ENCODE results near the gene KCNIP4. TPM values are rescaled to one million over a fixed set of nuclear protein-coding genes. Genes with fewer than 3 reads are reported as not detected.

The KCNIP4 gene
- total and polyA plus RNA-seq, 2 of the 8 experiments (the other 6 are each of a cell fraction or from before 2014, with no cell fraction given), result 0.06 TPM; not detected in 1

DNA sequence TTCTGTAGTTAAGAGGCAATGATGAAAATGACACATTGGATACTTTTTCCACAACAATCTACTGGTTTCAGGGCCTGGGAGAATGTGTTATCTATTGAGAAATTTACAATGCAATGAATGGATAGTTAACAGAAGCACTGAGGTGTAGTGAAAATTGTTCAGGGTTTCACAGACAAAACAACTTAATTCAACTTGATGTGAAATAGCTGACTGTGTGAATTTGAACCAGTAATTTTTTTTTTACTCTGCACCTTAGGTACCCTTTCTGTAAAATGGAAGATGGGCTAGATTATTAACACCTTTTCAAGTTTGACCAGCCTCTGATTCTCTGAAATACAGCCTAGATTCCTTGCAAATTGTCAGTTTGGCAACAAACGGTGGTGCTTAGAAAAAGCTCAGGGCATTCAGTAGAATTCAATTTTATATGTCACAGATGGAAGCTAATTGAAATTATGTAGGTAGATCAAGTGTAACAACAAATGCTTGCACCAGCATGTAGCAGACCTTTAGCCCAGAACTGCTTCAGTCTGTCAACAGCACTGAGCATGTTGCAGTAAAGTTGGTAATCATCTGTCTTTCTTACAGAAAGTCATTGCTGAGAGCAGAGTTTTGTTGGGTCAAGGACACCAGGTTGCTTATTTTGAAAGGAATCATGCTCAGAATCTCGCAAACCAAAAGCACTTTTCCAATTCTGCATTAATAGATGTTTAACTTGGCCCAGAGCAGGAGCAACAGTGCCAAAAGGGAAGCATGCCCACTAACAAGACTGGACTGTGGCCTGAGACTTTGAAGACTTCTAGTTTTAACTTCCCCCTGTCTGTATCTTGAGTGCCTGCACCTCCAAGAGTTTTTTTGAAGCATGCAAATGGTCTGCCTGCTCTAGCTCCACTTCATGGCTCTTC is 721.7 kb downstream of the KCNIP4 start:
- Histone ChIP-seq H4K20me1 (replicated peaks in 1 of 2; ENCODE audit: control insufficient read depth in 1 of 2, insufficient read depth in 2 of 2, low read length in 2 of 2) (no peaks in the 10 kb centered on the region), H2BK120ac (replicated peaks; ENCODE audit: low read depth, low read length) (no peak overlapping the region), H4K91ac (replicated peaks; ENCODE audit: insufficient read length, low read length) (no peak overlapping the region), H2AFZ (ENCODE audit: low read length) (0 out of 2 replicates have a peak overlapping the region, but pooled peaks have one; percentile 15), H2BK20ac (ENCODE audit: low read length) (no peak overlapping the region), H3K14ac (ENCODE audit: insufficient read length) (no peak overlapping the region), H2BK12ac (ENCODE audit: low read depth, low read length) (no peak overlapping the region), H3K27ac (ENCODE audit: low read depth, low read length) (no peak overlapping the region), H4K5ac (ENCODE audit: insufficient read length, low read depth, low read length) (no peak overlapping the region), H2AK5ac (ENCODE audit: low read depth, low read length) (no peak overlapping the region), H4K8ac (ENCODE audit: extremely low read depth, insufficient read depth, low read length) (no peak overlapping the region), H3K4me2 (ENCODE audit: insufficient read depth in 1 of 2, low read depth in 2 of 2, low read length in 2 of 2) (no peak overlapping the region), H3K4me1 (replicated peaks in 1 of 4; ENCODE audit: control insufficient read depth in 3 of 4, insufficient read depth in 4 of 4, low read length in 3 of 4) (no peaks in the 10 kb centered on the region), H3K9ac (replicated peaks in 1 of 4; ENCODE audit: extremely low read depth in 1 of 4, low read depth in 3 of 4, low read length in 3 of 4) (no peak overlapping the region), H3K18ac (ENCODE audit: extremely low read depth, low read length) (no peak overlapping the region), H3K79me2 (ENCODE audit: control insufficient read depth in 1 of 2, insufficient read depth in 2 of 2, low read length in 2 of 2) (no peaks in the 10 kb centered on the region), H3K23me2 (ENCODE audit: low read depth, low read length) (no peaks in the 10 kb centered on the region), H3K4me3 (ENCODE audit: extremely low read depth in 1 of 4, insufficient read depth in 2 of 4, low read depth in 3 of 4, low read length in 4 of 4) (no peak overlapping the region), H2BK5ac (ENCODE audit: low read depth, low read length) (no peak overlapping the region), H3K4ac (replicated peaks; ENCODE audit: insufficient read length, low read depth, low read length) (no peak overlapping the region), H2BK15ac (ENCODE audit: low read length) (no peak overlapping the region), H3K9me3 (ENCODE audit: insufficient read depth in 2 of 2, low read depth in 1 of 2, low read length in 1 of 2) (no peaks in the 10 kb centered on the region; a peak in 1 of 4 replicates), H3K36me3 (ENCODE audit: control insufficient read depth in 2 of 4, insufficient read depth in 4 of 4, low read length in 3 of 4) (no peaks in the 10 kb centered on the region), H3K79me1 (ENCODE audit: low read depth, low read length) (no peaks in the 10 kb centered on the region), H3K56ac (replicated peaks; ENCODE audit: insufficient read length, low read depth, low read length) (no peak overlapping the region), H3K27me3 (replicated peaks in 1 of 4; ENCODE audit: control insufficient read depth in 3 of 4, extremely low read depth in 1 of 4, insufficient read depth in 3 of 4, low read length in 3 of 4) (no peaks in the 10 kb centered on the region), H3K23ac (ENCODE audit: insufficient read length) (no peak overlapping the region)
- ChIA-PET POLR2A (ENCODE audit: partially characterized antibody) (no interaction called here), CTCF (ENCODE audit: partially characterized antibody) (no interaction called here)
- WGBS, 2 experiments (ENCODE audit: extremely low coverage in 1 of 2, insufficient coverage in 1 of 2, insufficient read length in 1 of 2, insufficient replicate concordance in 2 of 2, low coverage in 1 of 2, low lambda C conversion rate in 2 of 2, missing lambda C conversion rate in 1 of 2), result 90% methylated on average over 2 of the region's 2 CpGs; no CpG with 5 or more reads in 1 of the 2 experiments
- FAIRE-seq, result no peak
- no peak for DNase-seq (ENCODE audit: low read depth in 1 of 2, low spot score in 2 of 2)
- TF ChIP-seq RXRA (IDR thresholded peaks at IDR 0.05; ENCODE audit: insufficient read depth, low read depth, low read length) (no peak), SIX5 (IDR thresholded peaks at IDR 0.05; ENCODE audit: low read depth, low read length) (no peak), JUN (IDR thresholded peaks at IDR 0.05; ENCODE audit: low read depth, low read length) (no peak), POU5F1 (IDR thresholded peaks at IDR 0.05; ENCODE audit: low read depth, low read length) (no peak), PHF8 (conservative IDR thresholded peaks at IDR 0.05; ENCODE audit: low read depth, low read length) (no peak), KDM4A (IDR thresholded peaks at IDR 0.05; ENCODE audit: low read depth, low read length, severe bottlenecking) (no peak), FOSL1 (IDR thresholded peaks at IDR 0.05; ENCODE audit: insufficient read depth, low read depth, low read length) (no peak)
- TF ChIP-seq, protein P1, sequence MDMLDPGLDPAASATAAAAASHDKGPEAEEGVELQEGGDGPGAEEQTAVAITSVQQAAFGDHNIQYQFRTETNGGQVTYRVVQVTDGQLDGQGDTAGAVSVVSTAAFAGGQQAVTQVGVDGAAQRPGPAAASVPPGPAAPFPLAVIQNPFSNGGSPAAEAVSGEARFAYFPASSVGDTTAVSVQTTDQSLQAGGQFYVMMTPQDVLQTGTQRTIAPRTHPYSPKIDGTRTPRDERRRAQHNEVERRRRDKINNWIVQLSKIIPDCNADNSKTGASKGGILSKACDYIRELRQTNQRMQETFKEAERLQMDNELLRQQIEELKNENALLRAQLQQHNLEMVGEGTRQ (IDR thresholded peaks at IDR 0.05; ENCODE audit: low read length), result no peak
- TF ChIP-seq, protein P2, sequence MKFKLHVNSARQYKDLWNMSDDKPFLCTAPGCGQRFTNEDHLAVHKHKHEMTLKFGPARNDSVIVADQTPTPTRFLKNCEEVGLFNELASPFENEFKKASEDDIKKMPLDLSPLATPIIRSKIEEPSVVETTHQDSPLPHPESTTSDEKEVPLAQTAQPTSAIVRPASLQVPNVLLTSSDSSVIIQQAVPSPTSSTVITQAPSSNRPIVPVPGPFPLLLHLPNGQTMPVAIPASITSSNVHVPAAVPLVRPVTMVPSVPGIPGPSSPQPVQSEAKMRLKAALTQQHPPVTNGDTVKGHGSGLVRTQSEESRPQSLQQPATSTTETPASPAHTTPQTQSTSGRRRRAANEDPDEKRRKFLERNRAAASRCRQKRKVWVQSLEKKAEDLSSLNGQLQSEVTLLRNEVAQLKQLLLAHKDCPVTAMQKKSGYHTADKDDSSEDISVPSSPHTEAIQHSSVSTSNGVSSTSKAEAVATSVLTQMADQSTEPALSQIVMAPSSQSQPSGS (IDR thresholded peaks at IDR 0.05; ENCODE audit: low read length), result no peak

Measured in H1 (cell line).